NCI-H510A (cell line): ENCODE measurements around the gene ARAP1.

ENCODE experiments used
- DNase-seq: peaks from one replicate; lab custom pipeline; 2025; lab: John Stamatoyannopoulos, UW

ARAP1 gene

DNA sequence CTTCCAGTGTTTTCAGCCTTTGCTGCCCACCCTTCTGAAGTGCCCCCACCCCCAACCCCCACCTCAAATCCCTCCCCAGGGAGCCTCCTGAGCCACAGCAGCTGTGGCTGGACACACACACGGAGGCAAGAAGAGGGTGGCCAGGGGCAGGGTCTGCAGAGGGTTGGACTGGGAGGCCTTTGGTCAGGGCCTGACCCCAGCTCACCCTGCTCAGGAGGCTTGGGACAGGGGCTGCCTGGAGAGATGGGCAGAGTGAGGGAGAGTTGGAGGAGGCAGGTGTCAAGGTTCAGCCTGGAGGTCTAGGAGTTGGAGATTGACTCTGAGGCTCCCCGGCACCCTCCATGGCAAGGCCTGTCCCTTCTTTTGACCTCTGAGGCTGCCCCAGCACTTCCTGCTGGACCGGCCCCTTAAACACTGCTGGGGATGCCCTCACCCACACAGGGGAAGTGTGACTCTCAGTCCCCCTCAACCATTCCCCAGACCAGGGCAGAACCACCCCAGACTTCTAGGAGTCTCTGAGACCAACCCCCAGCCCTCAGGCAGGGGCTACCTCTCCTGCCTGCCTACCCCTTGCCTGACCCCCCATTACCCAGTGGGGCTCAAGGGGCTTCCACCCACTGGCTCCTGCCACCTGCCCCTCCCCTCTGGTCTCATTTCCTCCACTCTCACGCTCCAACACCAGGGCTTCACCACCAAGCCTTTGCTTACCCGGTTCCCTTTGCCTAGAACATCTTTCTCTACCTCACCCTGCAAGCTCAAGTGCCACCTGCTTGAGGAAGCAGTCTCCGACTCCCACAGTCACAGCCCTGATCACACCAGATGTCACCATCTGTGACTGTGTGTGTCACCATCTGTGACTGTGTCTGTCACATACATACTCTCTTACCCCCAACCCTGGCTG is 8.6 kb downstream of the ARAP1 start:
- no peak for DNase-seq

DNA sequence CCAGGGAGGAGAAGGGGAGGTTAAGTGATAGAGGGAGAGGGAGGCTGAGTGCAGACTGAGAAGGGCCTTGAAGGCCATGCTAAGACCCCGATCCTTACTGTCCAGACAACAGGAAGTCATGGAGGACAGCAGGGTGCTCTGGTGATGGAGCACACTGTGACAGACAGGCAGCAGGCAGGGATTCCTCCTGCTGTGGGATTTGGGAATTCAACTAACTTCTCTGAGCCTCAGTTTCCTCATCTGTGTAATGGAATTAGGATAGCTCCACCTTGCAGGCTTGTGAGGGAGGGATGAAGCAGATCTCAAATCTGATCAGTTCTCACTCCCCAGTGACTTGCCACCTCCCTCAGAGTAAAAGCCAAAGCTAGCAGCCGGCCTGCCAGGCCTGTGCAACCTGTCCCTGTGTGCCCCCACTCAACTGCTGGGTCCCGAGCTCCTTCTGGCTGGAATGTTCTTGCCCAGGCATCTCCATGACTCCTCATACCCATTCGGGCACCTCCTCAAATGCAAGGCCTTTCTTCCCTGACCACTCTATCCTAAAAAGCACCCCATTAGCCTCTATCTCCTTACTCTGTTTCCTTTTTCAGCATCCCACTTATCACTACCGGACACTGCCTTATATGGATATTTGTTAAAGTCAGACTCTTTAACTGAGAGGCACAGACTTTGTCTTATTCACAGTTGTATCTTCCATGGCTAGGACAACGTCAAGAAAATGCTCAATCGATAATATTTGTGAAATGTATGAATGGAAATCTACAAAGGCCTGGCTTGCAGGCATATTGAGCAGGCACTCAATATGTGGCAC is 9.5 kb downstream of the ARAP1 start:
- no peak for DNase-seq

DNA sequence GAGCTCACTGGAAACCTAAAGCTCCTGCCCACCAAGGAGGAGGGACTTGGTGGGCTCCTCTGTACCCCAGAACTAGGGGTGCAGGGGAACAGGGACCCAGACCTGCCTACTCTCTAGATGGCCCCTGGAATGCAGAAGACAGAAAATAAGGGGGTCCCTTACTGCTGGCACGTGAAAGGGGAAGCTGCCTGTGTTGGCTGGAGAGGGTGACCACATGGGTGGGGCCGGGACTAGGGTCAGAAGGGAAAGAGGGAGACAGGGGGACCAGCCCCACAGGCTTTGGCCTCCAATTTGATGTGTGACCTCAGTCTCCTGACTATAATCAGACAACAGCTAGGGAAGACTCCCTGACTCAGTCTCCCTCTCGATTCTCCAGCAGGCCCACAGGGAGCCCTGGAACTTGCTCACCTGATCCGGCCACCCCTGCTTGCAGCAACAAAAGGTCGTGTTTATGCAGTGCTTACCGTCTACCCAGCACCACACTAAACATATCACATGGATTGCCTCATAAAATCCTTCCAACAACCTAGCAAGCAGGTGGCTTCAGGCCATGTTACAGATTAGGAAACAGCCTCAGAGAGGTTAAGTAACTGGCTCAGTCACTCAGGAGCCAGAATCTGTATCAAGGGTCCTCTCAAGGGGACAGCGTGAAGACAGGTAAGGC is 10.2 kb downstream of the ARAP1 start:
- no peak for DNase-seq

DNA sequence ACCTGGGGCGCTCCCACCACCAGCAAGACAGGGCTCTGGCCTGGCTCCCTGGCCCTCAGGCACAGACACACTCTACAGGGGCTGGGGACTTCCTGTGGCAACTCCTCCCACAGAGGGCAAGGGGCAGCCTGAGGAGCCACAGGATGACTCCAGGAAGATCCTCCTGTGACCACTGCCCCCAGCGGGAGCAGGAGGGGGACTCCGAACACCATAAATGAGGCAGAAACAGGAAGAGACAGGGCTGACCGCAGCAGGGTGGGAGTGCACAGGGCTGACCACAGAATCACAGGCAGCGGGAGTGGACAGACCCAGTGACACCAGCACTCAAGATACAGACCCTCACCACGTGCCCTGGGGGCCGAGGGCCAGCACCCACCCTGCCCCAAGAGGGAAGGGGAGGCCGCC is 10.8 kb downstream of the ARAP1 start:
- DNase-seq: no peak

DNA sequence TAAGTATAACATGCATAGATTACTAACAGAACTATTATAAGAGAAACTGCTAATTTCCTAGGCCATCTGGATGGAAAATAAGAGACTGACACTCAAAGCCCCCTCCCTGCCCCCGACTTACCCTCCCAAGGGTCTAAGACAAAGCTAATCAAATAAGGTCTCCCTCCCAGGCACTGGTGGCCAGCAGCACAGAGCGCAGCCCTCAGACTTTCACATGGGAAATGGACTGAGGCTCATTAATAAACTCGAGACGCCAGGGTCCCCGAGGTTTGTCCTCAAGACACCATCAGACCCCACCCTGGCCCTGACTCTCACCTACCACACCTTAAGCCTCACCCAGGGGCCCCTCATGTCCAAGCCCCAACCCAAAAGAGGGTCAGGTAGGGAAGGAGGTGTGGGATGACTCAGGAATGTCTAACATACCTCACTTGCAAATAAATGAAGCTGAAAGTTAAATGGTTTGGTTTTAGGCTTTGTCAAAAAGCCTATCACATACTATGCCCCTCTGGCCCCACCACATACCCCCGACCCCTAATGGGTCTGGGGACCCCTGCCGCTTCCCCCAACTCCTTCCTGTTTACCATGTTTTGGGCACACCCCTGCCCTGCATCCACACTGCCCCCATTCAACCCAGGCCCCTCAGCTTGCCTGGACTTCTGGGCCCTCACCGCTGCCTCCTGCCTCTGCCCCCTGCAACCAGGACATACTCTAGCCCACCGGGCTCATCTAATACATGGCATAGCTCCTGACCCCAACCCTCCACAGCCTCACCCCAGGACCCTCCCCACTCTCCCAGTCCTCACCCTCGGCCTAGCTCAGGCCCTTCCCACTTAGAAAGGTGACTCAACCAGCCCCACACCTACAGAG is 11.4 kb downstream of the ARAP1 start:
- DNase-seq: no peak

DNA sequence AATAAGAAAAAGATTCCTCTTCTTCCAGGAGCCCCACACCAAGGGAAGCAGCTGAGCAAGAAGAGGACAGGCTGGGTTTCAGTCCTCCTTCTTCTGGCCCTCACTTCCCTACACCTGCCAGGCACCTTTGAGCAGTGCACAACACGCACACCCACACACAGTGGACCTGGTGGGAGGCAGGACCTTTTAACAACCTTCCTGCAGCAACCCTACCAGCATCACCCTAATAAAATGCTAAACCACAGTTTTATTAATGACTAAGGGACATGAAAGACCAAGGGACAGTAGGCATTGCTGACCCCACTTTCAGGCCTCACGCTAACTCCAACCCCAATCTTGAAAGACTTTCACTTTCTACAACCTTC is 12.2 kb downstream of the ARAP1 start:
- DNase-seq: no peak

DNA sequence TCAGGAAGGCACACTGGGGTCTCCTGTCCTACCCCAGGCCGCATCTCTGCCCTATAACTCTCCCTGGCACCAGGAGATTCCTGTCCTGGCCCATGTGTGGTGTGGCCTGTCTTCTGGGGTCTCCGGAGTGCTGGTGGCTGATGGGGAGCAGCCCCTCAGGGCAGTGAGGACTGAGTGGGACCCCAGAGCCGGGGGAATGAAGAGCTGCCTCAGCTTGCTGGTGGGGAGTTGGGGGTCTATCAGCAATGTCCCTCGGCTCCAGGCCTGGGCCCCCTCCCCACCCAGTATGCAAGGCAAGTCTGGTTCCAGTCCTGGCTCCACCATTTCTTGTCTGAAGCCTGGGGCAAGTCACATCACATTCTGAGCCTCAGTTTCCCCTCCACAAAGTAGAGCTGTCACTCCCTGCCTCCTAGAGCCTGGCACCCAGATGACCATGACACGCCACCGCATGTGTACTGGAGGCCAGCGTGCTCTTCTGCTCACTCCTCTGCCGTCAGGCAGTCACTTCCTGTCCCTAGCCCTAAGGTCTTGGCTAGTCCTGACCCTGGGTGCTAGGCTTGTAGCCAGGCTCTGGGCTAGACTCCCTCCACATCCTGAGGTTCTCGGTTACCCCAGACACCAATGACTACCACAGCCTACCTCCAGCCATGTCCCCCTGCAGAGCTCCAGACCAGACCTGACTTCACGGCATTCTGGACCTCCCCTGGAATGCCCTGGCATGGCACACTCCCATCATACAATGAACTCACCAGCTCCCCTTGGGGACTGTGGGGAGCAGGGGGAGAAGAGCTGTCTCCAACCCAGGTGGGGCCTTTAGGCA is 12.8 kb downstream of the ARAP1 start:
- no peak for DNase-seq

DNA sequence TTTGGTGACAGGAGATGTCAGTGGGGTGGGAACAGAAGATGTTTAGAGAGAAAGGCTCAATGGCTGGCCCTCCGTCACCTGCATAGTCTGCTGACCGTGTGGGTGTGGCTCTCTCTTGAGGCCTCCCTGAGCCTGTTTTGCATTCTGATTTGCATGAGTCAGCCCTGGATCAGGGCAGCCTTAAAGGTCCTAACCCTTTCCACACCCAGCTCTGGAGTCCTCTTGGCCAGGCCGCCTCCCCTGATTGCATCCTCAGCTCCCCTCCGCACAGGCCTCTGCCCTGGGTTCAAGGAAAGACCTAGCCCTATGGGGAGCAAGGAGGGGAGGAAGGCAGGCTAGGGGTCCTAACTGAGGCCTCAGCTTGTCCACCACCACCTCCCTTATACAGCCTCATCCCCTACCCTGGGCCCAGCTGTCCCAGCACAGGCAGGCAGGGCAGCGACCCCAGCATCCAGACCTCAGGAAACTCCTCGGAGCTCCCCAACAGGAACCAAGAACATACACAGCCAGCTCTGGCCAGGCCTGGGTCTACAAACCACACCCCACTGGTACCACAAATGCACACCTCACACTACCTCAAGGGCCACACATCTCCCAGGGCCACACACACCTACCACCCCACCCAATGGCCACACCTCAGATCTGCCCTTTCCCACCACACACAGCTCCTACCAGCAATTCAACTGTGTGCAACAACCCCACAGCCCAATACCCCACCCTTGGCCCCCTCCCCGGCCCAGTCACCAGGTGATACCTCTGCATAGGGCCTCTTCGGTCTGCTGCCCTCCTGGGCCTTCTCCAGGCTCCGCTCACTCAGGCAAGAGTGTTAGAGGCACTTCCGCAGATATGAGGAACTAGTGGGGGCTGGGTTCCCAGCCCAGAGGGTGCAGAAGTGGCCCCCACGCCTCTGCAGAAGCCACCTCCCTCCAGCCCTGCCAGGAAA is 13.7 kb downstream of the ARAP1 start:
- no peak for DNase-seq

DNA sequence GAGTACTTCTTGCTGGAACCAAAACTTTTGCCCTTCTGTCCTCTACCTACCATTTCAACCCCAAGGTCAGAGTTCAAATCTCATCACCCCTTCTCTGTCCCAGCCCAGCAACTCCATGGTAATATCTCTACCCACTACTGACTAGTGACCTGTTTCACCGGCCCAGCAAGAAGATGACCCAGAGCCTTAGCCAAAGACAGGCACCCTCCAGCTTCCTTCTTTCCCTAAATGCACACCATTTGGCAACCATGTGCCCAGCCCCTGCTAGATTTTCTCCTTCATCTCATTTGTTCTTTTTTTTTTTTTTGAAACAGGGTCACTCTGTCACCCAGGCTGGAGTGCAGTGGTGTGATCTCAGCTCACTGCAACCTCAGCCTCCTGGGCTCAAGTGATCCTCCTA is 14.9 kb downstream of the ARAP1 start:
- no peak for DNase-seq

DNA sequence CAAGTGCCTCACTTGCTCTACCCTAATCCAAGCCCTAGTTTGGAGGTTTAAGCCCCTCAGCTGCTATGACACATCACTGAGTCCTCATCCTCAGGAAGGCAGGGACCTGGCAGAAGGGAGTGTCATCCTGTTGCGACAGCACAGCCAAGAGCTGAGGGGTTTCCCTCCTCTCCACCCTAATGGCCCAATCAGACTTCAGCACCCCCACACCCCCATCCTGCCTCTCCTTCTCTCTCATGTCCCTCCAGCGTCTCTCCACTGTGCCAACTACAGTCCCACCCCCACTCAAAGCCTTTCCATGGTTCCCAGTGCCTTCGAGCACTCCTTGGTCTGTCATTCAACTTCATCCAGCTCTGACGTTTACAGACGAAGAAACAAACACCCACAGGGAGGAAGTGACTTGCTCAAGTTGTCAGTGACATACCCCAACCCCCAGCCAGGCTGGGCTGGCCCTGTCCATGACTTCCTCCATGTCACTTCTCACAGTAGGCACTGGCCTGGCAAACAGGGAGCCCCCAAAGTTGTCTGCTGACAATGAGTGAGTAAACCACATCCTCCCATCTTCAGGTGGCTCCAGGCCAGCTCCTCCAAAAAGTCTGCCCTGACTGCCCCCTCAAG is 15.6 kb downstream of the ARAP1 start:
- no peak for DNase-seq

DNA sequence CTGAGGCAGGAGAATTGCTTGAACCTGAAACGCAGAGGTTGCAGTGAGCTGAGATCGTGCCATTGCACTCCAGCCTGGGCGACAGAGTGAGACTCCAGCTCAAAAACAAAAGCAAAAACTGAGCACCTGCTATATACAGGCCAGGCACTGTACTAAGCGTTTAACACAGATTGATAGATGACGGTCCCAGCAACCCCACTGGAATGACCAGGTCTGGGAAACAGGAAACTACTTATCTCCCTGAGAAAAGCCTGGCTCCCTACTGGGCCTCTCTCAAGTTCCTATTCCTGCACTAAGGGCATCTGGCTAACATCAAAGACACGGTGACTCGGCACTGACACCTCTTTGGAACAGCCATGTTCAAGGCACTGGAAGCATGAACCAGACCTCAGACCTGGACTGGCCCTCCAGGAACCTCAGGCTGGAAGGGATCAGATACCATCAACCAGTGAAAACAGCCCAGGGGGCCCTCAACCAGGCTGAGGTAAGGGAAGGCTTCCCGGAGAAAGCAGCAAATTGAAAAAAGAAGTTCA is 16.6 kb downstream of the ARAP1 start:
- DNase-seq: no peak

DNA sequence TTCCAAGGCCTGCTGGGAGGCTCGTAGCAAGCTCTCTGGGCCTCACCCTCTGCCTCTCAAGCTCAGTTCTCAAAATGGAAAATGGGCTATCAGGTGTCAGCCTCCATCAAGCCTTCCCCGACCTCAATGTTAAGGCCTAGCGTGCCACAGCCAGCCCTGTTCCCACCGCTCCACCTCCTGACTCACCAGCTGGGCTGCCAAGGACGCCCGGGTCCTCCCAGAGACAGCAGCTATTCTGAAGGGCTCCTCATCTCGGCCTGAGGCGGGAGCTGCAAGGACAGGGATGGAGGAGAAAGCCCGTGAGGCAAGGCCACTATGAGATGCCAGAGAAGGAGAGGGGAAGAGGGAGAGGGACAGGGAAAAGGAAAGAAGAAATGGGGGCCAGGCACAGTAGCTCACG is 19.9 kb downstream of the ARAP1 start:
- DNase-seq: no peak

DNA sequence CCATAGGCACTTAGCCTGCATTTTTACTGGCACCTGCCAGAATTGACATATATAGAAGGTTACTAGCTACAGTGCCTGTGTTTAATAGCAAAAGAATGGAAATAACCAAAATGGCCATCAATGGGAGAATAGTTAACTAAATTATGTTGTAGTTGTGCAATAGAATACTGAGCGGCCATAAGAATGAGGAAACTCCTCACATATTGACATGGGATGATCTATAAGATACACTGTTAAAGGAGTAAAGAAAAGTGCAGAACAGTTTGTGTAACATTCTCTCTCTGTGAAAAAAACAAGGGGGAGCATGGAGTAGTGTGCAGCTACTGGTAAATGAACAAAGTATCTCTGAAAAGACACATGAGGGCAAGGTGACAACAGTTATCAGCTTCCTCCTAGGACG is 21.5 kb downstream of the ARAP1 start:
- no peak for DNase-seq

DNA sequence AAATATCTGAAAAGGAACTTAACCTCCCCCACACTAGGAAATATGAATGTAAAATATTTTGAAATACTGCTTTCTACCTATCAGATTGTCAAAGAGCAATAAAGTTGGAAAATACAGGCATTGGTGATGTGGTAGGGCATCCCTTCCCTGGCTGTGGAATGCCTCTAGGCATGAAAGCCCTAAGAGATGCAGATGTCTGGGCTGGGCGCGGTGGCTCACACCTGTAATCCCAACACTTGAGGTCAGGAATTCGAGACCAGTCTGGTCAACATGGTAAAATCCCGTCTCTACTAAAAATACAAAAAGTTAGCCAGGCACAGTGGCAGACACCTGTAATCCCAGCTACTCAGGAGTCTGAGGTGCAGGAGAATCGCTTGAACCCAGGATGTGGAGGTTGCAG is 22.0 kb downstream of the ARAP1 start:
- DNase-seq: no peak

DNA sequence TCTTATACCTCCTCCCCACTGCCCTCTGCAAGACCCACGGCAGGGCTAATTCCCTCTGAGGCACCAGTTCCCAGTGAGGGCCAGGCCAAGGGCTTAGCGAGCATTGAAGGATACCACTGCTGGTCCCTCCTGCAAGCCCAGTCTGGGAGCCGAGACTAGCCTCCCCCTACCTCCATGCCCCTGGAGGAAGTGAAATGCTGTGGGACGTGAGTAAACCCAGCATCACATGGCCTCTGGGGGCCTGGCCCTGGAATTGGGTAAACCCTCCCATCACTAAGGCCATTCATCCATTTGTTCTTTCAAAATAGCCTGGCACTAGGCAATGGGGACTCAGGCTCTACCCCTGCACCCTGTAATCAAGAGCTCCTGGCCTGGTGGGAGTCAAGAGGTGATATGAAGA is 24.7 kb downstream of the ARAP1 start:
- no peak for DNase-seq

DNA sequence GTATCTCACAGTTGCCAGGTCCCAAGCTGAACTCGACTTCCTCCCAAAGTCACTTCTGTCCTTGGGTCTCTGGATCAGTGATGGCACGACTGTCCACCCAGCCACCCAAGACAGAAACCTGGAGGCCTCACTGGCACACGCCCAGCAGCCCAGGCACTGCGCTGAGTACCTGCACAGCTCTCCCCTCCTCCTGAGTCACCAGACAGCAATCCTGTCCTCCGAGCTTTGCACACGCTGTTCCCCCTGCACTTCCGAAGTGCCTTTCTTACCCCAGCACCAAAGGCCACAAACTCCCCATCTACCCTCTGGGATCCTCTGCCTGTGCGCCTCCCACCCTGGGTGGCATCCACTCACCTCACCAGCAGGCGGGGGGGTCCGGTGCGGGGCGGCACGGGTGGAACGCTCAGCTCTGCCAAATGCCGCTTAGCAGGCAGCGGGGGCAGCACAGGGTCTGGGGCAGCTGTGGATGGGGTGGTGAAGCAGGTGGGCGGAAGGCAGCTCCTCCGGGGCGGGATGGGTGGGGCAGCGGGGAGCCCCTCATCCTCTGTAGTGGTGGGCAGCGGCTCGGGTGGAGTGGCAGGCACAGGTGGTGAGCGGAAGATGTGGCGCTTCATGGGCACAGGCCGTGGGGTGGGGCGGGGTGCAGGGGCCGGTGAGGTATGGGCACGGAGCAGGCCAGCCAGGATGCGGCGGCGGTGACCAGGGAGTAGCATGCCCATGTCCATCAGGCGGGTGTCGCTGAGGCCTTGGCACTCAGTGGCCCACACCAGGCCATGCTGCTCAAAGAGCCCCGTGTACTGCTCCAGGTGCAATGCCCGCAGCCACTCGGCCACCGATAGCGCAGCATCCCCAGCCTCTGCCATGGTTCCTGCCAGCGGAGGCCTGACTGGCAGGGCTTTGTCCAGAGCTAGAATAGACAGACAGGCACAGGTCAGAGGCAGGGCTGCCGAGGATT is 25.7 kb downstream of the ARAP1 start:
- DNase-seq: no peak

DNA sequence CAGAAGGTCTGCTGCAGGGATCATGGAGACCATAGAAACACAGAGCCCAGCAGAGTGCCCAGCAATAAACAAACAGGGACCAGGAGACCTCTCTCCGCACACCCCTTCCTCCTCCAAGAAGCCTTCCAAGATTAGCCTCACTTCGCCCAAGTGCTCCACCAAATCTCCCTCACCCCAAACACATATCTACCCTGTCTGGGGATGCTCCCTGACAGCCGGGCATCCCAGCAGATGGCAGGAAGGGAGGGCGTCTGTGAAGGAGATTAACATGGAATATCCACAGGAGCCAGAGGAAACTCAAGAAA is 26.5 kb downstream of the ARAP1 start:
- DNase-seq: no peak
